ENCODE results near the gene SDC4. TPM values are rescaled to one million over a fixed set of nuclear protein-coding genes. Genes with fewer than 3 reads are reported as not detected.
A peak's percentile ranks its signal among the peaks of the same experiment; 100 is the strongest.

Gene SDC4
- total and polyA plus RNA-seq, 2 experiments from 2014 or later: 28.5 to 39.9 TPM

DNA sequence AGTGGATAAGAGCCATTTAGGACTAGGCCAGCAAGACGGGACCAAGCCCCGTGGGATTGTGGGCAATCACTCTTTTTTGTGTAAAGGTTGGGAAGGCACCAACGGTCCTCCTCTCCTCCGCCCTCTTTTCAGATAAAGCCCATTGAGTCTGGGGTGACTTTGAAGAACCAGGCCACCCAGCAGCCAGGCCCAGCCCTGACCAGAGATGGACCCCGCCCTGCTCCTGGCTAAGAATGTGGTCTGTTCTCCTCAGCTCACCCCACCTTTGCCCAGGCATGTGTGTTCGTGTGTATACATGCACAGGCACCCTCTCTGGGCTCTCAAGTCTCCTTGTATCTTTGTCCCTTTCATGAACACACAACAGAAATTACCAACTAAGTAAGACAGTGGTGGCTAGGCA, 9.1 kb downstream of the SDC4 start:
- peaks cover 7% of the 10 kb centered on the region for H3K27me3 Mint-ChIP-seq (ENCODE audit: insufficient read depth, low read depth, poor library complexity)
- no peak for ATAC-seq
- Histone ChIP-seq H3K79me2 (replicated peaks; ENCODE audit: insufficient read depth) (peaks cover 80% of the 10 kb centered on the region), H3K36me3 (ENCODE audit: insufficient read depth) (no peaks in the 10 kb centered on the region), H3K4me2 (no peak overlapping the region), H4K20me1 (replicated peaks; ENCODE audit: insufficient read depth) (0 out of 2 replicates have a peak, but pooled peaks cover 2% of the 10 kb centered on the region), H3K9me2 (ENCODE audit: insufficient read depth) (no peaks in the 10 kb centered on the region), H3F3A (replicated peaks; ENCODE audit: low read depth) (0 out of 2 replicates have a peak, but pooled peaks cover 5% of the 10 kb centered on the region), H3K27me3 (ENCODE audit: insufficient read depth) (no peaks in the 10 kb centered on the region), H3K4me1 (ENCODE audit: insufficient read depth) (peaks cover 63% of the 10 kb centered on the region), H2AFZ (no peak overlapping the region), H3K27ac (ENCODE audit: low read depth) (no peak overlapping the region), H3K4me3 (no peak overlapping the region)
- peak overlapping the region; percentile 75 for H3K27ac Mint-ChIP-seq
- no peak overlapping the region; the same call in 2 of the 3 replicates for H3K4me3 Mint-ChIP-seq
- TF ChIP-seq, protein P1, sequence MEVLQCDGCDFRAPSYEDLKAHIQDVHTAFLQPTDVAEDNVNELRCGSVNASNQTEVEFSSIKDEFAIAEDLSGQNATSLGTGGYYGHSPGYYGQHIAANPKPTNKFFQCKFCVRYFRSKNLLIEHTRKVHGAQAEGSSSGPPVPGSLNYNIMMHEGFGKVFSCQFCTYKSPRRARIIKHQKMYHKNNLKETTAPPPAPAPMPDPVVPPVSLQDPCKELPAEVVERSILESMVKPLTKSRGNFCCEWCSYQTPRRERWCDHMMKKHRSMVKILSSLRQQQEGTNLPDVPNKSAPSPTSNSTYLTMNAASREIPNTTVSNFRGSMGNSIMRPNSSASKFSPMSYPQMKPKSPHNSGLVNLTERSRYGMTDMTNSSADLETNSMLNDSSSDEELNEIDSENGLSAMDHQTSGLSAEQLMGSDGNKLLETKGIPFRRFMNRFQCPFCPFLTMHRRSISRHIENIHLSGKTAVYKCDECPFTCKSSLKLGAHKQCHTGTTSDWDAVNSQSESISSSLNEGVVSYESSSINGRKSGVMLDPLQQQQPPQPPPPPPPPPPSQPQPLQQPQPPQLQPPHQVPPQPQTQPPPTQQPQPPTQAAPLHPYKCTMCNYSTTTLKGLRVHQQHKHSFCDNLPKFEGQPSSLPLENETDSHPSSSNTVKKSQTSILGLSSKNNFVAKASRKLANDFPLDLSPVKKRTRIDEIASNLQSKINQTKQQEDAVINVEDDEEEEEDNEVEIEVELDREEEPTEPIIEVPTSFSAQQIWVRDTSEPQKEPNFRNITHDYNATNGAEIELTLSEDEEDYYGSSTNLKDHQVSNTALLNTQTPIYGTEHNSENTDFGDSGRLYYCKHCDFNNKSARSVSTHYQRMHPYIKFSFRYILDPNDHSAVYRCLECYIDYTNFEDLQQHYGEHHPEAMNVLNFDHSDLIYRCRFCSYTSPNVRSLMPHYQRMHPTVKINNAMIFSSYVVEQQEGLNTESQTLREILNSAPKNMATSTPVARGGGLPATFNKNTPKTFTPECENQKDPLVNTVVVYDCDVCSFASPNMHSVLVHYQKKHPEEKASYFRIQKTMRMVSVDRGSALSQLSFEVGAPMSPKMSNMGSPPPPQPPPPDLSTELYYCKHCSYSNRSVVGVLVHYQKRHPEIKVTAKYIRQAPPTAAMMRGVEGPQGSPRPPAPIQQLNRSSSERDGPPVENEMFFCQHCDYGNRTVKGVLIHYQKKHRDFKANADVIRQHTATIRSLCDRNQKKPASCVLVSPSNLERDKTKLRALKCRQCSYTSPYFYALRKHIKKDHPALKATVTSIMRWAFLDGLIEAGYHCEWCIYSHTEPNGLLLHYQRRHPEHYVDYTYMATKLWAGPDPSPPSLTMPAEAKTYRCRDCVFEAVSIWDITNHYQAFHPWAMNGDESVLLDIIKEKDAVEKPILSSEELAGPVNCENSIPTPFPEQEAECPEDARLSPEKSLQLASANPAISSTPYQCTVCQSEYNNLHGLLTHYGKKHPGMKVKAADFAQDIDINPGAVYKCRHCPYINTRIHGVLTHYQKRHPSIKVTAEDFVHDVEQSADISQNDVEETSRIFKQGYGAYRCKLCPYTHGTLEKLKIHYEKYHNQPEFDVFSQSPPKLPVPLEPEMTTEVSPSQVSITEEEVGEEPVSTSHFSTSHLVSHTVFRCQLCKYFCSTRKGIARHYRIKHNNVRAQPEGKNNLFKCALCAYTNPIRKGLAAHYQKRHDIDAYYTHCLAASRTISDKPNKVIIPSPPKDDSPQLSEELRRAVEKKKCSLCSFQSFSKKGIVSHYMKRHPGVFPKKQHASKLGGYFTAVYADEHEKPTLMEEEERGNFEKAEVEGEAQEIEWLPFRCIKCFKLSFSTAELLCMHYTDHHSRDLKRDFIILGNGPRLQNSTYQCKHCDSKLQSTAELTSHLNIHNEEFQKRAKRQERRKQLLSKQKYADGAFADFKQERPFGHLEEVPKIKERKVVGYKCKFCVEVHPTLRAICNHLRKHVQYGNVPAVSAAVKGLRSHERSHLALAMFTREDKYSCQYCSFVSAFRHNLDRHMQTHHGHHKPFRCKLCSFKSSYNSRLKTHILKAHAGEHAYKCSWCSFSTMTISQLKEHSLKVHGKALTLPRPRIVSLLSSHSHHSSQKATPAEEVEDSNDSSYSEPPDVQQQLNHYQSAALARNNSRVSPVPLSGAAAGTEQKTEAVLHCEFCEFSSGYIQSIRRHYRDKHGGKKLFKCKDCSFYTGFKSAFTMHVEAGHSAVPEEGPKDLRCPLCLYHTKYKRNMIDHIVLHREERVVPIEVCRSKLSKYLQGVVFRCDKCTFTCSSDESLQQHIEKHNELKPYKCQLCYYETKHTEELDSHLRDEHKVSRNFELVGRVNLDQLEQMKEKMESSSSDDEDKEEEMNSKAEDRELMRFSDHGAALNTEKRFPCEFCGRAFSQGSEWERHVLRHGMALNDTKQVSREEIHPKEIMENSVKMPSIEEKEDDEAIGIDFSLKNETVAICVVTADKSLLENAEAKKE (CRISPR knock-in tag; IDR thresholded peaks at IDR 0.05): no peak
- TF ChIP-seq NANOG (IDR thresholded peaks at IDR 0.05; ENCODE audit: borderline replicate concordance): no peak
- no peak for TF ChIP-seq ZNF114 (CRISPR knock-in tag; IDR thresholded peaks at IDR 0.05)
- TF ChIP-seq EZH2phosphoT487 (IDR thresholded peaks at IDR 0.05; ENCODE audit: unreplicated experiment): no peak
- TF ChIP-seq STAT1 (IDR thresholded peaks at IDR 0.05; ENCODE audit: unreplicated experiment): no peak
- no peak for TF ChIP-seq POLR2AphosphoS5 (IDR thresholded peaks at IDR 0.05; ENCODE audit: low read depth)
- TF ChIP-seq, protein P2, sequence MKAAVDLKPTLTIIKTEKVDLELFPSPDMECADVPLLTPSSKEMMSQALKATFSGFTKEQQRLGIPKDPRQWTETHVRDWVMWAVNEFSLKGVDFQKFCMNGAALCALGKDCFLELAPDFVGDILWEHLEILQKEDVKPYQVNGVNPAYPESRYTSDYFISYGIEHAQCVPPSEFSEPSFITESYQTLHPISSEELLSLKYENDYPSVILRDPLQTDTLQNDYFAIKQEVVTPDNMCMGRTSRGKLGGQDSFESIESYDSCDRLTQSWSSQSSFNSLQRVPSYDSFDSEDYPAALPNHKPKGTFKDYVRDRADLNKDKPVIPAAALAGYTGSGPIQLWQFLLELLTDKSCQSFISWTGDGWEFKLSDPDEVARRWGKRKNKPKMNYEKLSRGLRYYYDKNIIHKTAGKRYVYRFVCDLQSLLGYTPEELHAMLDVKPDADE (IDR thresholded peaks at IDR 0.05): no peak
- no peak for TF ChIP-seq CREB1 (CRISPR knock-in tag; IDR thresholded peaks at IDR 0.05; ENCODE audit: low read depth)
- TF ChIP-seq ZNF331 (CRISPR knock-in tag; IDR thresholded peaks at IDR 0.05; ENCODE audit: low read depth): no peak
- TF ChIP-seq, protein P3, sequence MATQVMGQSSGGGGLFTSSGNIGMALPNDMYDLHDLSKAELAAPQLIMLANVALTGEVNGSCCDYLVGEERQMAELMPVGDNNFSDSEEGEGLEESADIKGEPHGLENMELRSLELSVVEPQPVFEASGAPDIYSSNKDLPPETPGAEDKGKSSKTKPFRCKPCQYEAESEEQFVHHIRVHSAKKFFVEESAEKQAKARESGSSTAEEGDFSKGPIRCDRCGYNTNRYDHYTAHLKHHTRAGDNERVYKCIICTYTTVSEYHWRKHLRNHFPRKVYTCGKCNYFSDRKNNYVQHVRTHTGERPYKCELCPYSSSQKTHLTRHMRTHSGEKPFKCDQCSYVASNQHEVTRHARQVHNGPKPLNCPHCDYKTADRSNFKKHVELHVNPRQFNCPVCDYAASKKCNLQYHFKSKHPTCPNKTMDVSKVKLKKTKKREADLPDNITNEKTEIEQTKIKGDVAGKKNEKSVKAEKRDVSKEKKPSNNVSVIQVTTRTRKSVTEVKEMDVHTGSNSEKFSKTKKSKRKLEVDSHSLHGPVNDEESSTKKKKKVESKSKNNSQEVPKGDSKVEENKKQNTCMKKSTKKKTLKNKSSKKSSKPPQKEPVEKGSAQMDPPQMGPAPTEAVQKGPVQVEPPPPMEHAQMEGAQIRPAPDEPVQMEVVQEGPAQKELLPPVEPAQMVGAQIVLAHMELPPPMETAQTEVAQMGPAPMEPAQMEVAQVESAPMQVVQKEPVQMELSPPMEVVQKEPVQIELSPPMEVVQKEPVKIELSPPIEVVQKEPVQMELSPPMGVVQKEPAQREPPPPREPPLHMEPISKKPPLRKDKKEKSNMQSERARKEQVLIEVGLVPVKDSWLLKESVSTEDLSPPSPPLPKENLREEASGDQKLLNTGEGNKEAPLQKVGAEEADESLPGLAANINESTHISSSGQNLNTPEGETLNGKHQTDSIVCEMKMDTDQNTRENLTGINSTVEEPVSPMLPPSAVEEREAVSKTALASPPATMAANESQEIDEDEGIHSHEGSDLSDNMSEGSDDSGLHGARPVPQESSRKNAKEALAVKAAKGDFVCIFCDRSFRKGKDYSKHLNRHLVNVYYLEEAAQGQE (IDR thresholded peaks at IDR 0.05; ENCODE audit: unreplicated experiment): no peak
- no peak for TF ChIP-seq JUNB (IDR thresholded peaks at IDR 0.05; ENCODE audit: unreplicated experiment)
- TF ChIP-seq, protein P4, sequence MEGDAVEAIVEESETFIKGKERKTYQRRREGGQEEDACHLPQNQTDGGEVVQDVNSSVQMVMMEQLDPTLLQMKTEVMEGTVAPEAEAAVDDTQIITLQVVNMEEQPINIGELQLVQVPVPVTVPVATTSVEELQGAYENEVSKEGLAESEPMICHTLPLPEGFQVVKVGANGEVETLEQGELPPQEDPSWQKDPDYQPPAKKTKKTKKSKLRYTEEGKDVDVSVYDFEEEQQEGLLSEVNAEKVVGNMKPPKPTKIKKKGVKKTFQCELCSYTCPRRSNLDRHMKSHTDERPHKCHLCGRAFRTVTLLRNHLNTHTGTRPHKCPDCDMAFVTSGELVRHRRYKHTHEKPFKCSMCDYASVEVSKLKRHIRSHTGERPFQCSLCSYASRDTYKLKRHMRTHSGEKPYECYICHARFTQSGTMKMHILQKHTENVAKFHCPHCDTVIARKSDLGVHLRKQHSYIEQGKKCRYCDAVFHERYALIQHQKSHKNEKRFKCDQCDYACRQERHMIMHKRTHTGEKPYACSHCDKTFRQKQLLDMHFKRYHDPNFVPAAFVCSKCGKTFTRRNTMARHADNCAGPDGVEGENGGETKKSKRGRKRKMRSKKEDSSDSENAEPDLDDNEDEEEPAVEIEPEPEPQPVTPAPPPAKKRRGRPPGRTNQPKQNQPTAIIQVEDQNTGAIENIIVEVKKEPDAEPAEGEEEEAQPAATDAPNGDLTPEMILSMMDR (conservative IDR thresholded peaks at IDR 0.05; ENCODE audit: low read depth in 2 of 2): no peak
- no peak for TF ChIP-seq EZH2 (IDR thresholded peaks at IDR 0.05; ENCODE audit: low read depth, unreplicated experiment)
- peaks cover 32% of the 10 kb centered on the region for H3K36me3 Mint-ChIP-seq (ENCODE audit: low read depth)
- peaks cover 75% of the 10 kb centered on the region for H3K4me1 Mint-ChIP-seq
- no peaks in the 10 kb centered on the region for H3K9me3 Mint-ChIP-seq
- no peak for DNase-seq (ENCODE audit: low spot score)
